GM19397 (cell line): ENCODE measurements around the gene NSF.
"Not testable (repeated sequence)": the region's sequence is repeated elsewhere in the genome, so short reads cannot be mapped to it uniquely, and the experiment has no call there.

Experiments
- ATAC-seq: cut with Tn5 transposase; IDR thresholded peaks from one replicate; pipeline ENCODE4 v1.9.1; 2021; ENCODE audit warnings: mild to moderate bottlenecking, moderate library complexity; ENCODE audit not compliant: unreplicated experiment

Gene NSF

GRCh38 chr17:46772475-46773220 lies 182.2 kb downstream of the NSF start:
- ATAC-seq, result no peak

DNA sequence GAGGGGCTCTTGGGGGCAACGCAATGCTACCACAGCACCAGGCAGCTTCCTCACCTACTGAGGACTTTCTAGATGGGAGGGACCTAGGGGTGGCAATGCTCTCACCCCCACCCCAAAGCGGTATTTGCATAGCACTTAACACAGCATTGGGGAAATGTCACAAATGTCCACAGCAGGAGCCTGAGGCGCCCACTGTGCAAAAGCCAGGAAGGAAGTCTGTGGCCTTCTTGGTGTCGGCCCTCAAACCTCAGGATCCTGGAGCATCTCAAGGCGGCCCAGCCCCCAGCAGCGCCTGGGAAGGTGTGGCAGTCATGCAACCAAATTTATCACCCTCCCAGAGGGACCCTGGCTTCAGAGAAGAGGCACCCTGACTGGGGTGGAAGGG lies 182.7 kb downstream of the NSF start:
- ATAC-seq, result no peak

DNA sequence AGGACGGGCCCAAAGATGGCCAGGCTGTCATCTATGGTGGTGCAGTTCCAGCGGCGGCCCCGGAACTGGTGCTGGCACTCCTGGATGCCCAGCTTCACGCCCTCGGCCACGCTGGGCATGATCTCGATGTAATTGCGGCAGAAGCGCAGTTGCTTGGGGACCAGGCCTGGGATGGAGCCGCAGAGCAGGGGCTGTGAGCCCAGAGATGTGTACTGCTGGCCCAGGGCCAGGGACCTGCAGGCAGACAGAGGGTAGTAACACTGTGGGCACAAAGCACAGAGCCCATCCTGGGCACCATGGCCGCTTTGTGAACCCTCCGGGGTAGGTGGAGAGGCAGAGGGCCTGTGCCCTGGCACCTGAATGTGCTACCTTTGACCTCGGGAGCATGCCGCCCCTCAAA lies 183.2 kb downstream of the NSF start:
- ATAC-seq, result no peak

DNA sequence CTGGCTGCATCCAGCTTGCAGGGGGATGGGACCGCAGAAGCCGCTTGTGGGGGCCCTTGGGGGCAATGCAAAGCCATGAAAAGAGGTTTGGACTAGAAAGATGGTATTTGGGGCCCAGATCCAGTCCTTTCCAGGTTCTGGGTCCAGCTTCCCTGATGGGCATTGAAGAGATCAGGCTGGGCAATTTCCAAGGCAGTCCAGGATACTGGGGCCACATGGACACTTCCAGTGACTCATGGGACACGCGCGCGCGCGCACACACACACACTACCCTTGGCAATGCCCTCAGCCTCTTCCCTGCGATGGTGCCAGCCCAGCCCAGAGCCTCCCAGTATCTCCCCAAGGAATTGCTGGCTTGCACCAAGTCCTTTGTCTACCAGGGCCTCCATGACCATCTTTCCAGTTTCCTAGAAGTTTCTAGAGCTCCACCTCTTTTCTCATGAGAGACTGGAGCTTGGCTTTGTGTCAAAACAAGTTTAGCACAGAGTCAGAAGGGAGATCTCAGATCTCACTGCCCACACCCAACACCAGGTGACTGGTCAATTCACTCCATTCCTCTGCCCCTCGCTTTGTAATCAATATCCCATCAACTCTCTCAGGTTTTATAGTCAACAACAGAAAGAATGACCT lies 183.8 kb downstream of the NSF start:
- no peak for ATAC-seq

DNA sequence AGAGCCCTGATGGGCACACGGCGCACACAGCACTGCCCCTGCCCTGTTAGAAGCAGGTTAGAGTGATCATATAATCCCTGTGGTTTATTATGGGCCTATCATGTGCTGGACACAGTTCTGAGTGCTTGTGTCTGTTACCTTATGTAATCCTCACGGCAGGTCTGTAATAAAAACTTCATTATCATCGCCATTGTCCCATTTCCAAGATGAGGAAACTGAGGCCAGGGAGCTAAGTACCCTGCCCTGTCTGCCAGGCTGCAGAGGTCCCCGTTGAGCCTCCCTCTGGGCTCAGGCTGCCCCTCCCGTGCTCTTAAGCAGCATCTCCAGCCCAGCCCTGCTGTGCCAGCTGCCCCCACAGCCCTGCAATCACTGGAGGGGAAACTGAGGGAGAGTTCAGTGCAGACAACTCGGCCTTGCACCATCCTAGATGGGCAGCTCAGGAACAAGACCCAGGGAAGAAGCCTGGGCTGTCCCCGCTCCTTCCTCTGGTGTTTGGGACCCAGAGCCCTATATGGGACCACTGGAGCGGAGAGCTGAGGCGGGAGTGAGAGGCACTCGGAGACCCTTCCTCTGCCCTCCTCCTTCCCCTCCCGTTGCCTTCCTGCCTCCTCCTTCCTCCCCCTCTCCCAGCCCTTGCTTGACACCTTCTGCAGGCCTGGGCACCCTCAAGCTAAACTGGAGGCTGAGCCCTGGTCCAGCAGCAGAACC lies 186.0 kb downstream of the NSF start:
- no peak for ATAC-seq

GRCh38 chr17:46777943-46778915 lies 187.8 kb downstream of the NSF start:
- ATAC-seq, result no peak

DNA sequence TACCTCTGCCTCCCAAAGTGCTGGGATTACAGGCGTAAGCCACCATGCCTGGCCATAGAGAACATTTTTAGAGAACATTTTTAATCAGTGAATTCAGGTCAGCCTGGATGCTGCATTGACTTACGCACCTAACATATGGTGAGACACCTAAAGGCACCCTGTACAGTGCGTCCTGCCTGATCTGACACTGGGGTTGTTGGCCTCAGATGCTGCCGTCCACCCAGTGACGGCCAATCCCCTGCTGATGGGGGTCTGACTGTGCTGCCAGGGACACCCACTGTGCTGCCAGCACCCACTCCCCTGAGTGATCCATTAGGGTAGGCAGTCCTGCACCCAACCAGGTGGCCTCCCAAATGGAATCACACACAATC lies 189.5 kb downstream of the NSF start:
- no peak for ATAC-seq

DNA sequence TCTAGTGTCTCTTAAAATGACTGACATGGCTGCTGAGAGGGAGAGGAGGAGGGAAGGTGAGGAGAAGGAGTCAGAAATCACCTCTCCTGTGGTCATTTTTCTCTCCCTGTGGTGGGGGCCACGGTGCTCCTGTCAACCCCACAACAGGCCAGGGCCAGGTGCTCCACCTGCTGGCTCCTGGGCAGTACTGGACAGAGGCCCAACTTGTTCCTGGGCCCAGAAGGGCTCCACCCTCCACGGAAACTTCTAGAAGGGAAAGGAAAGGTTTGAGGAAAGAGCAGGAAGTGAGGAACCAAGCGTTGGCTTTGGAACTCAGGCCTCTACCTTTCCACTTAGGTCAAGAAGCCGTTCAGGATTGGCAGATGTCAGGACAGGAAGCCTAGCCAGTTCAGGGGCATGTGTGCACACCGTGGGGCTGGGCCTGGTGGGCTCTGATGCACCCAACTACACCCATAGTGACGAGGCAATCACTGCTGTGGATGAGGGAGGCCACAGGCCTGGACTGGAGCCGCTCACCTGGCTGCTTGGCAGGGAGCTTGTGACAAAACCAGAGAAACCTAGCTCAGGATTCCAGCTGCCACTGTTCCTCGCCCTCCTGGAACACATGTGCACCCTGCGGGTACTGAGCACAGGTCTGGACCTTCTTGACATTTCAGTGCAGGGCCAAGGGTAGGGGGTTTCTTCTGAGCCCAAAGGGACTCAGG lies 191.9 kb downstream of the NSF start:
- ATAC-seq, result no peak

DNA sequence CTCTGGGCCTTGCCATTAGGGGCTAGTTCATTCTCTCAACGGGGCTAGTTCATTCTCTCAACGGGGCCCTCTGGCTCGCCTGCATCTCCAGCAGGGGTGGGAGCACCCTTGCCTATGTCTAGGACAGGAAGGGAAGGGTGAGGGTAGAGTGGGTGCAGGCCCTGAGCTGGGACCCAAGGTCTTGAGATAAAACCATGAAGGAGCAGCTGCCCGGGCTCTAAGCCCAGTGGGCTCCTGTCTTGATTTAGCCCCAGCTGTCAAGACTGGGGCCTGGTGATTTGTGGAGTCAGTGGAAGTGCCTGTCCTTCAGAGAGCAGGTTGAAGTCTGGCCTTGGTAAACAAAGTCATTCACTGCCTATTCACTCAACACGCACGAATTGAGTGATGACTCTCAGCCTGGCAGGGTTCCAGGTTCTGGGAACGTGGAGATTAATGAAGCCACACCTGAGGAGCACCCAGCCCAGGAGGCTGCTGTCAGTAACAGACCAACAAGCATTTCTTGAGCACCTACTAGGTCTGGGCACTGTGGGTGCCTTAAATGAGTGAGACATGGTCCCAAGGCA lies 192.6 kb downstream of the NSF start:
- no peak for ATAC-seq

DNA sequence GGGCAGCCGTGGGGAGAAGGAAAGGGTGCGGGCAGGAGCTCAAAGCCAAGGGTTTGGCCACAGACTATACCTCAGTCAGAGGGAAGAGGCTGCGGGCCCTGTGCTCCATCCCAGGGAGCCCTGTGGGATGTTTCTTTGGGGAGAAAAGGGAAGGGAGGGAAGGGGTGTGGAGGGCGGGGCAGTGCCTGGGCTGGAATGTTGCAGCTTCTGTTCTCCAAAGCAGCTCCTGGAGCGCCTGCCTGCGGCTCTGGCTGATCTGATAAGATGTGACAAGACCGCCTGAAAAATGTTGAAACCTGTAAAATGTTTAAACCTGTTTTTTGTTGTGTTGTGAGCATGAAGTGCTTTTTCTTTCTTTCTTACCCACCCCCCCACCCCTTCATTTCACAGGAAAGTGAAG lies 195.2 kb downstream of the NSF start:
- ATAC-seq, result no peak

DNA sequence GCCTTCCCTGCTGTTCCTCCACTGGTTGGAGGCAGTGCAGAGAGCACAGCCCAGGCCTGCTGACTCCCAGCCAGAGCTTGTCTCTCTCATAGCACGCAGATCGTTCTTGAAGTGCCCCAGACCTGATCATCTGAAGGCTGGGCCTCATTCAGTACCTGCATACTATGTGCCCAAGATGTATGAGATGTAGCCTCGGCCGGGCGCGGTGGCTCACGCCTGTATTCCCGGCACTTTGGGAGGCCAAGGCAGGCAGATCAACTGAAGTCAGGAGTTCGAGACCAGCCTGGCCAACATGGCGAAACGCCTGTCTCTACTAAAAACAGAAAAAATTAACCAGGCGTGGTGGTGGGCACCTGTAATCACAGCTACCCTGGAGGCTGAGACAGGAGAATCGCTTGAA lies 197.0 kb downstream of the NSF start:
- ATAC-seq, result no peak

DNA sequence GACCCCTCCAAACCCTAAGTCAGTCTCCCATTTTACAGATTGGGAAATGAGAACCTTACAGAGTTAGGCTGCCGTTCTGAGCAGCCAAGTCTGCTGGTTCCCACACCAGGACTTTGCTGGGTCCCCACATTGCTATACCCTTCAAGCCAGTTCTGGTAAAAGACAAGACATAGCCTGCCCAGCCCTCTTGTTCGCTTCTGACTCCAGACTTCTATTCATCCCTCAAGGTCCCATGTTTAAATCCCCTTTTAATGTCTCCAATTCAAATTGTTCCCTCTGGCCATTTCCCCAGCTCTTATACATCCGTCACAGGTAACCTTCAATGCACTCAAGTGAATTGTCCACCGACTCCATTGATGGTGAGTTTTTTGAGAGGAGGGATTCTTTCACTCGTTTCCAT lies 197.8 kb downstream of the NSF start:
- ATAC-seq, result no peak

GRCh38 chr17:46788796-46789195 lies 198.3 kb downstream of the NSF start:
- no peak for ATAC-seq

GRCh38 chr17:46789610-46790009 lies 199.1 kb downstream of the NSF start:
- no peak for ATAC-seq

- no peak for ATAC-seq
These were observed 199.7 kb downstream of the NSF start for GRCh38 chr17:46790216-46790615.

GRCh38 chr17:46791531-46791930 lies 201.1 kb downstream of the NSF start:
- ATAC-seq, result no peak

- no peak for ATAC-seq
These were observed 201.6 kb downstream of the NSF start for GRCh38 chr17:46792071-46792470.

DNA sequence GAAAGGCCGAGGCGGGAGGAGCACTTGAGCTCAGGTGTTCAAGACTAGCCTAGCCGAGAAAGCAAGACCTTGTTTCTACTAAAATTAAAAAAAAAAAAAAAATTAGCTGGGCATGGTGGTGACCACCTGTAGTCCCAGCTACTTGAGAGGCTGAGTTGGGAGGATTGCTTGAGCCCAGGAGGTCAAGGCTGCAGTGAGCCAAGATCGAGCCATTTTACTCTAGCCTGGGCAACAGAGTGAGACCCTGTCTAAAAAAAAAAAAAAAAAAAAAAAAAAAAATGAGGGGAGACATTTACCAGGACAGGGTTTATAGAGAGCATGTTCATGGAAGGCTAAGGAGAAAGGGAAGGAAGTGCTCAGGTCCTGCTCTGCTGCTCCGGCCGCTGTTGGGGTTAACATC lies 202.6 kb downstream of the NSF start:
- ATAC-seq, result not testable (repeated sequence)

DNA sequence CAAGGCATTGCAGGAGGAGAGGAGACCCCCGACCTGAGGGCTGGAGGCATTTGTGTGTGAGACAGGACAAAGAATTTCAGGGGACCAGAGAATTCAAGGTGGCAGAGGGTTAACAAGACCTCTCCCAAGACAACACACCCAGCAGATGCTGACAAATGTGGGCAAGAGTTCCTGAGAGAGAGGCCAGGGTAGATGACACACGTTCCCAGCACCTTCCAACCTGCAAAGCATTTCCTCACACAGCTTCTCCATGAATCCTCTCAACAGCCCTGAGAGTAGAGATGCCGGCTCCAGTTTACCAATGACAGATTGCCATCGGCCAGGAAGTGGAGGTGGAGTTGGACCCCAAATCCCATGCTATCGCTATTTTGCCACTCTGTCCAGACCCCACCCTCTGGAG lies 203.1 kb downstream of the NSF start:
- no peak for ATAC-seq

DNA sequence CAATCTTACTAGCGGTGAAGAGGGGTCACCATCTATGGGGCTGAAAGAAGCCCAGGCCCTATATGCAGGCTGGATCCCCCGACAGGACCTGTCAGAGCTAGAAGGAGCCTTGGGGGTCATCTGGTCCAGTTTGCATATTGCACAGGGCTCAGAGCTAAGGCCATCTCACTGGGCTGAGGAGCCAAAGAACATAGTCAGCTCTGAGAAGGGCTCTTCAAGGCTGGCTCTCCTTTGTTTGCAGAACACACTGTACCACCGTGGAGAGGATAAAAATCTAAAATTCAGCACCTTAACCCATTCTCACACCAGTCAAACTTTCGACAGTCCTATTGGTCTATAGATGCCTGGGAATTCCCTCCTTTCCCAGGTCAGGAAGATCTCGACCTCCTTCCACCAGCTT lies 203.8 kb downstream of the NSF start:
- ATAC-seq, result no peak
